ENCODE results near the gene MYLK2.
"Not testable (repeated sequence)": the region's sequence is repeated elsewhere in the genome, so short reads cannot be mapped to it uniquely, and the experiment has no call there.

The MYLK2 gene

DNA sequence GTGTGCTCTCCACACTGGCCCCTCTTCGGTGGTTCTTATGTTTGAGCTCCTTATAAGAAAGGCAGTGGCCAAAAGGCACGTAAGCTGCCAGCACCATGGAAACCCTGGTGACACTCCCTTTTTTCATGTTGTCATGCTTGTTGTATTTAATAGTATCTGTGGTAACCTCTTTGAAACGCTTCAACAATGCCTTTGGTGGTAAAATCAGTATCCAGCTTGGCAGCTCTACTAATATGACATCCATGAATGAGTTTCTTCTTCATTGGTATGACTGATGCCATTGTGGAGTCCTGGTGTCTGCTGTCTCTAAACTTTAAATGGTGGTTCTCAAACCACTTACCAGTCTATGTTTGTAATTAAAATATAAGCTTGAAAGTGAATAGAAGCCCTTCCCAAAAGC lies 10.7 kb upstream of the MYLK2 start:
- H3K4me3 ChIP-seq (ENCODE audit: low read depth, low read length): no peak overlapping the region
- TF ChIP-seq CTCF (IDR thresholded peaks at IDR 0.05; ENCODE audit: borderline replicate concordance, insufficient read depth, low read depth, low read length): no peak

DNA sequence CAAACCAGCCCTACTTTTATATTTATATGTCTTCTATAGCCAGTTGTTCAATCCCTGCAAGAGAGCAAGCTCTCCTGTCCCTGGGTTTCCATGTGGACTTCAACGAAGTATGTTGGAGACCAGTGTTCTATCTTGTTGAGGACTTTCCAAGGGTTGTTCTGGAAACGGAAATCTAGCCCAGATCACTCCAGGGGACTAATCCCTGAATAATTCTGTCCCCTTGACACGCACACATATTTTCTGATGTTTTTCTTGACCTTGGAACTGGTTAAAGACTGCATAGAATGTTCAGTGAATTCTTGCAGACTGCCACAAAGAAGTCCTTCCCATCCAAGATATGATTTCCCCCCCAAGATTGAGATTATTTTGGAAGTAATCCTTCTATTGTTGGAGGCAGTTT lies 9.5 kb upstream of the MYLK2 start:
- TF ChIP-seq CTCF (IDR thresholded peaks at IDR 0.05; ENCODE audit: borderline replicate concordance, insufficient read depth, low read depth, low read length): no peak

GRCh38 chr20:31811198-31811597 lies 8.0 kb upstream of the MYLK2 start:
- no peak for TF ChIP-seq CTCF (IDR thresholded peaks at IDR 0.05; ENCODE audit: borderline replicate concordance, insufficient read depth, low read depth, low read length)
- H3K4me3 ChIP-seq (ENCODE audit: low read depth, low read length): no peak overlapping the region

More for the DNA sequence above, 9.5 kb upstream of the MYLK2 start:
- H3K4me3 ChIP-seq (ENCODE audit: low read depth, low read length): no peak overlapping the region

- TF ChIP-seq CTCF (IDR thresholded peaks at IDR 0.05; ENCODE audit: borderline replicate concordance, insufficient read depth, low read depth, low read length): no peak
- H3K4me3 ChIP-seq (ENCODE audit: low read depth, low read length): no peak overlapping the region
Observed at GRCh38 chr20:31811796-31812728, 7.1 kb upstream of the MYLK2 start.

GRCh38 chr20:31813611-31814010 lies 5.5 kb upstream of the MYLK2 start:
- no peak for TF ChIP-seq CTCF (IDR thresholded peaks at IDR 0.05; ENCODE audit: borderline replicate concordance, insufficient read depth, low read depth, low read length)
- H3K4me3 ChIP-seq (ENCODE audit: low read depth, low read length): no peak overlapping the region

DNA sequence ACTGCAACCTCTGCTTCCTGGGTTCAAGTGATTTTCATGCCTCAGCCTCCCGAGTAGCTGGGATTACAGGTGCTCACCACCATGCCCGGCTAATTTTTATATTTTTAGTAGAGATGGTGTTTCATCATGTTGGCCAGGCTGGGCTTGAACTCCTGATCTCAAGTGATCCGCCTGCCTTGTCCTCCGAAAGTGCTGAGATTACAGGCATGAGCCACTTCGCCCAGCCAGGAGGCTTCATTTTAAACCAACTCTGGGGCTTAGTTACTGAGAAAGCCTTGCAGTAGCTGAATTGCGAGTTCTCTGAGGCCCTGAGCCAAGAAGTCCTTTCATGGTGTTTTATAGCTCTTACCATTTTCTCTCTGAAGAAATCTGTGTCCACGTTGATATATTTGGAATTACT lies 5.0 kb upstream of the MYLK2 start:
- not testable (repeated sequence) for H3K4me3 ChIP-seq (ENCODE audit: low read depth, low read length)

GRCh38 chr20:31815408-31816188 lies 3.6 kb upstream of the MYLK2 start:
- no peak for TF ChIP-seq CTCF (IDR thresholded peaks at IDR 0.05; ENCODE audit: borderline replicate concordance, insufficient read depth, low read depth, low read length)
- H3K4me3 ChIP-seq (ENCODE audit: low read depth, low read length): no peak overlapping the region
